ENCODE results near the gene SPNS1. TPM values are rescaled to one million over a fixed set of nuclear protein-coding genes. Genes with fewer than 3 reads are reported as not detected.

The SPNS1 gene
- total RNA-seq, 1 experiment from 2014 or later: 38.6 TPM

- H3K4ac ChIP-seq (ENCODE audit: low read depth, low read length): no peak overlapping the region
- WGBS (ENCODE audit: extremely low coverage, insufficient read length, low lambda C conversion rate): no CpG with 5 or more reads among the region's 4 CpGs
- H3K27me3 ChIP-seq (ENCODE audit: insufficient read depth, low read length): no peaks in the 10 kb centered on the region
- no peak overlapping the region for H2BK5ac ChIP-seq (ENCODE audit: insufficient read length, low read length)
- H3T11ph ChIP-seq (ENCODE audit: low read length): no peak overlapping the region
- H3K9me3 ChIP-seq (ENCODE audit: control insufficient read depth, low read depth, low read length): no peaks in the 10 kb centered on the region
- Mint-ChIP-seq H3K27me3 (ENCODE audit: low read depth) (no peaks in the 10 kb centered on the region), H3K36me3 (ENCODE audit: insufficient read depth in 1 of 3, low read depth in 3 of 3) (no peaks in the 10 kb centered on the region), H3K4me3 (no peak overlapping the region), H3K4me1 (no peaks in the 10 kb centered on the region), H3K9me3 (peaks cover 0 to 2% of the 10 kb centered on the region in 2 experiments; a peak in 1 of 5 replicates), H3K27ac (no peak overlapping the region)
- no peaks in the 10 kb centered on the region for H3K79me2 ChIP-seq (ENCODE audit: insufficient read depth, low read length)
- no peak overlapping the region for H3K9ac ChIP-seq (ENCODE audit: extremely low read depth, insufficient read length, low read length)
- H3K23ac ChIP-seq (ENCODE audit: insufficient read length, low read depth, low read length): no peak overlapping the region
- H4K91ac ChIP-seq (ENCODE audit: insufficient read length, low read depth, low read length): no peak overlapping the region
- no peak overlapping the region for H3K4me2 ChIP-seq (ENCODE audit: insufficient read depth, insufficient read length, low read length)
- H3K79me1 ChIP-seq (ENCODE audit: insufficient read depth, low read depth, low read length, poor library complexity, severe bottlenecking): no peaks in the 10 kb centered on the region
- H4K8ac ChIP-seq (replicated peaks; ENCODE audit: insufficient read length, low read depth, low read length): no peak overlapping the region
- H3K14ac ChIP-seq (ENCODE audit: insufficient read depth, low read length): no peak overlapping the region
- H2BK20ac ChIP-seq (ENCODE audit: low read depth, low read length, poor library complexity, severe bottlenecking): no peak overlapping the region
- H2BK120ac ChIP-seq (ENCODE audit: low read depth, low read length, poor library complexity, severe bottlenecking): no peak overlapping the region
- H3K4me1 ChIP-seq (ENCODE audit: insufficient read depth, low read length): no peaks in the 10 kb centered on the region
- no peak for TF ChIP-seq CTCF (conservative IDR thresholded peaks at IDR 0.05)
- DNase-seq: no peak
- H2BK15ac ChIP-seq (ENCODE audit: low read depth, low read length): no peak overlapping the region
- no peak overlapping the region for H3K18ac ChIP-seq (ENCODE audit: insufficient read length, low read depth, low read length)
- no peak overlapping the region for H2AK5ac ChIP-seq (ENCODE audit: insufficient read length, low read length)
- no peak overlapping the region for H3K27ac ChIP-seq (ENCODE audit: insufficient read length, low read depth, low read length)
- H3K56ac ChIP-seq (ENCODE audit: insufficient read length, low read depth, low read length): no peak overlapping the region
- no peak overlapping the region for H4K5ac ChIP-seq (ENCODE audit: insufficient read length, low read depth, low read length)
- no peaks in the 10 kb centered on the region for H4K20me1 ChIP-seq (ENCODE audit: control insufficient read depth, insufficient read depth, insufficient read length)
- no peak overlapping the region for H2BK12ac ChIP-seq (ENCODE audit: insufficient read length, low read depth, low read length)
- no peaks in the 10 kb centered on the region for H3K23me2 ChIP-seq (ENCODE audit: insufficient read length, low read depth, low read length, poor library complexity, severe bottlenecking)
- no peak overlapping the region for H2AFZ ChIP-seq (ENCODE audit: low read length)
These were observed 37.3 kb downstream of the SPNS1 start for GRCh38 chr16:29011851-29012250.
